HG03342 (cell line): Measurements from ENCODE around the gene CDYL.
A peak's percentile ranks its signal among the peaks of the same experiment; 100 is the strongest.

ENCODE experiments used
- ATAC-seq: cut with Tn5 transposase; IDR thresholded peaks from one replicate; pipeline ENCODE4 v1.9.1; 2021; ENCODE audit warnings: mild to moderate bottlenecking, moderate library complexity; ENCODE audit not compliant: unreplicated experiment

CDYL gene

GRCh38 chr6:4774296-4774695, 1.9 kb upstream of the CDYL start:
- ATAC-seq, result no peak

DNA sequence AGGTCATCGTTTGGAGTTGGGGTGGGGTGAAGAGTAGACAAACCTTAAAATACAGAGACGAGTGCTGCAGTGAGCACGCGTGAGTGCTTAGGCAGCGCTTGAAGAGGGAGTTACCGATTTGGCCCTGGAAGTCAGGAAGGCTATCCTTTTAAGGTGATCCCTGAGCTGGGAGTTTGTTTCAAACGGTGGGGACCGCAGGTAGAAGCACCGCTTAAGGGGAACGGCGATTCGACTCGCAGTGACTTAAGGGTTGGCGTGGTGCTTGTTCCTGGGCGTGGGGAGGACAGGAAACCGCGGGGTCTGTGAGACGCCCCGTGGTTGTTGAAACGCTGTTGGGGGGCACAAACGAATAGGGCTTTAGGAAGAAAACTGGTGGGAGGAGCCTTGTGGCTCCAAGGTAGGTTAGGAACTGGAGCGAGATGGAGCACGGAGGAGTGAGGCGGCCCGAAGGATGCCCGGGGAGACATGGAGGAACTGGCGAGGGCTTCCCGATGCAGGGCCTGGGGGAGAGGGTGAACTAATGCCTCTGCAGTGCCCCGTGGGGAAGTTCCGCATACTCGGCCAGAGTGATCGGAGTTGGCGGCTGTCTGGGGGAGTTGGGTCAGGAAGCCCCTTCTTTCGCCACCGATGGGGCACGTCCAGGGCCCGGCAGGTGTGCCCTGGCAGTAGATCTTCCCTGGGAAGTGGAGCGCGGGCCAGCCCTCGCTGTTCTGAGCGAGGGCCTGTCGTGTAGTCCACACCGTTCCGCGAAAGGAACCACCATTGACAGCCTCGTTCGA, 1.3 kb upstream of the CDYL start:
- no peak for ATAC-seq

GRCh38 chr6:4775494-4776130, 592 bp upstream of the CDYL start:
- peak; percentile 41 for ATAC-seq

- peak; percentile 6 for ATAC-seq
Measured at GRCh38 chr6:4776493-4777393, 539 bp downstream of the CDYL start.

DNA sequence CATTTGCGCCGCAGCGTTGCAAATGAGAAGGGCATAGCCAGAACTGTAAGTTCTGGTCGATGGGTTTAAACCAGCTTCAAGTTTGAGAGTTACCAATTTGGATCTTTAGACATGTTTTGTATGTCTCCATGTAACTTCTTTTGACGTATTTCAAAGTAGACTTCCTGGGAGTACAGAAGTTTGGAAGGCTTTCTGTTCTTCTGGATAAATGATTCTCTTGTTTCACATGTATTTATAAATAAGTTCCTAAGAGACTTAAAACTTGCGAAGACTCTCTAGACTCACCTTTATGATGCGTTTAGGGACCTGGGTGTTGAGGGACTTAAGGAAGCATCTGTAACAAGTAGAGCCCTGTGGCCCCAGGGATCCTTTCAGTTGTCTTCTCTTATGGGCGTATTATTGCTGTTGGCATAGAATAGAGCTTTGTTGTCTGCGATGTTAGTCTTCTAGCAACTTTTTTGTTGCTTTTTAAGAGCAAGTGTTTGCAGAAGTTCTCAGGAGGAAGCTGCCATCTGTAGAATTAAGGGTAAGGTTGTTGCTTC, 1.3 kb downstream of the CDYL start:
- no peak for ATAC-seq

DNA sequence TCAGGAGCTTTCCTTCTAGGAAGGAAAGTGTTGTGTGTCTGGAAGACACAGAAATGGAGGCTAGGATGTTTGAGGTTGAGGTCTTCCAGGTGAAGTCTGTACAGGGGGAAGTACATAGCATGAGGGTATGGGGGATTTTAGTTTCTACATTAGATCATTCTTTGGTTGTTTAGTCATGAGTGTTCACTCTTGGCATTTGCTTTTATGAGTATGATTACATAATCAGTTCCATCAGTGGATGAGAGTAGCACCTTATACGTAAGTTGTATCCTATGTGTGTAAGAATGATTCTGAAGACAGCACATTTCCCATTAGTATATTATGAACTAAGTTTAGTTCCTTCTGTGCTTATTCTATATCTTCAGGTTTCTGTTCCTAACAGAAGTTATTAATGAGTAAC, 1.9 kb downstream of the CDYL start:
- no peak for ATAC-seq

- no peak for ATAC-seq
Measured at GRCh38 chr6:4780360-4780812, 4.2 kb downstream of the CDYL start.

- ATAC-seq, result no peak
Measured at GRCh38 chr6:4781426-4781825, 5.2 kb downstream of the CDYL start.

- no peak for ATAC-seq
Measured at GRCh38 chr6:4781967-4782575, 5.9 kb downstream of the CDYL start.

- ATAC-seq, result no peak
Measured at GRCh38 chr6:4786996-4787395, 10.8 kb downstream of the CDYL start.

DNA sequence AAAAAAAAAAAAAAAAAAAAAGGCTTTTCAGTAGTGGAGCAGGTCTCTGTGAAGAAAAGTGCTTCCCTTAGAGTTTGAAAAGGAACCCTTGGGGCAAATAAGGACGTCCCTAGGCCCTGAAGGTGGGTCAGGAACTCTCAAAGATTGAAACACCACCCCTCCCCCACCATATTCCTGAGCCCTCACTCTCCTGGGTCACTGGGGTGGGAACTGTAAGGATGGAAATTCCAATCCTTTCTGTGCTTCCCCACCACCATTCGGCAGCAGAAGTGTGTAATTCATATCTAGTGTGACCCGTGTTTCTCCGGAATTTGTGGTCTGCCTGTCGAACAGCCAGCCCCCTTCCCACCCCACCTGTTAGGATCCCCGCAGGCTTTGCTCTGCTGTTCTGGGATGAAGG, 12.3 kb downstream of the CDYL start:
- ATAC-seq, result no peak

- peak; percentile 96 for ATAC-seq
Measured at GRCh38 chr6:4788953-4789584, 12.9 kb downstream of the CDYL start.

DNA sequence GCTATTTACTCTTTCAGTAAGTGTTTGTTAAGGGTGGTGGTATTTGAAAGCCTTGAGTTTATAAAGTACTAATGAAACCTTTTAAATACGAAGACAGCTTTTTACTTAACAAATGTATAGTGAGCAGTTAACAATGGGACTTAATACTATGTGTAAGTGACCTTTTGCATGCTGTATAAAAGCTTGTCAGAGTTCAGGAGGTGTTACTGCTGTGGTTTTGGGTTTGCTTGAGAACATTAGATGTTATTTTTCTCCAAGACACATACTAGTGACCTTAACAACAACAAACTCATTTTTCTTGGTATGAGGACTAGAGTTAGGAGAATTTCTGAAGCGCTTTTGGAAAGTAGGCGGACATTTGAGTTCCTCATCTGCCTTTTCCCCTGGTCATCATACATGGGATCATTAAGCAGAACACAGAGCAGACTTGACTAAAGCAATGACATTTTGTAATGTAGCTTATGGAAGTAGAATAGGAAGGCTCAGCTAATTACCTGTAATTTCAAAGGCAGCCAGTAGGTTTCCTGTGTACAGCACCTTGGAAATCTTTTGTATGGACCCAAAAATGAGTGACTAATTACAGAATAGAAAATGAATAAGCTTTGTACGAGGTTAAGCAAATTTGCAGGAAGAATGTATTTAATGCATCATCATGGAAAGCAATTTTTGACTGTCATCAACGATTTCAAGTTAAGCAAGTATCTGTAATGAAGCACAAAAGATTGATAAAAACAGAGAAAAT, 14.1 kb downstream of the CDYL start:
- no peak for ATAC-seq

GRCh38 chr6:4794140-4794707, 18.0 kb downstream of the CDYL start:
- no peak for ATAC-seq

GRCh38 chr6:4797587-4797986, 21.4 kb downstream of the CDYL start:
- ATAC-seq, result no peak

DNA sequence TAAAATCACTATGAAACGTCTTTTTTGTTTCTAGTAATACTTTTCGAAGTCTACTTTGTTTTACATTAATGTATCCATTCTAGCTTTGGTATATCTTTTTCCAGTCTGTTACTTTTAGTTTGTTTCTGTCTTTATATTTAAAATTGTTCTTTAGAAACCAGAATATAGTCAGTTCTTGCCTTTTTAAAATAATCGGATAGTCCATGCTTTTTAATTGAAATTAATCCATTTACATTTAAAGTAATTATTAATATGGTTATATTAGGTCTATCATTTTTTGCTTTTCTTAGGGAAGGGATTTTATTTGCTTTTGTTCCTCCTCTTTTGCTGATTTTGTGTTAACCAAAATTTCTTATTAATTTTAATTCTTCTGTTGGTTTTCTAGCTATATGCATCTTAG, 23.7 kb downstream of the CDYL start:
- no peak for ATAC-seq

DNA sequence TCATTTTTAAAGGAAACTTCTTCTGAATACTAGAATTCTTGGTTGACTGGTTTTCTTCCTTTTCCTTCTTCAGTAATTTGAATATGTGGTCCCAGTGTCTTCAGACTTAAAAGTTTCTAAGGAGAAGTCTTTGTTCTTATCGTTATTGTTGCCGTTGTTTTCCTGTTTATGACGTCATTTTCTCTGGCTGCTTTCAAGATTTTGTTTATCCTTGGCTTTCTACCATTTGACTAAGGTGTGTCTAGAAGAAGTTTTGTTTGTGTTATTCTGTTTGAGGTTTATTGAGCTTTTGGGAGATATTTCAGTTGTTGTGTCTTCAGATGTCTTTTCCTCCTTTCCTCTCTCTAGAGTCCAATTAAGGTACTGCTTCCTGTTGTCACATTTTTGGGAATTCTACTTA, 24.5 kb downstream of the CDYL start:
- no peak for ATAC-seq

- ATAC-seq, result peak; percentile 73
Measured at GRCh38 chr6:4801491-4802110, 25.4 kb downstream of the CDYL start.
